Prostate gland (tissue), 2 donors: Measurements from ENCODE around the gene SPAST. TPM values are rescaled to one million over a fixed set of nuclear protein-coding genes. Genes with fewer than 3 reads are reported as not detected.
"Not testable (repeated sequence)": the region's sequence is repeated elsewhere in the genome, so short reads cannot be mapped to it uniquely, and the experiment has no call there.

ENCODE experiments used
- DNase-seq: peaks from one replicate; pipeline ENCODE4 v3.0.0-alpha.2; 2019; ENCODE audit warnings: low spot score
- H3K27ac ChIP-seq, 2 donors: fragments of 200-600 bp; sonication (generic); 2 replicates each; pipeline ENCODE4 v1.5.1; 2017 to 2019
- H3K27me3 ChIP-seq: fragments of 200-600 bp; sonication (generic); replicated peaks from 2 replicates; pipeline ENCODE4 v1.5.1; 2019; ENCODE audit not compliant: insufficient read depth
- H3K36me3 ChIP-seq, 2 donors: fragments of 200-600 bp; sonication (generic); 1 replicate in 1 of 2; 2 replicates in 1 of 2; pipeline versions ENCODE4 v1.5.1 to v1.8.1; 2017 to 2019
- H3K4me1 ChIP-seq: fragments of 200-600 bp; sonication (generic); replicated peaks from 2 replicates; pipeline ENCODE4 v1.5.1; 2019
- H3K4me3 ChIP-seq, 2 donors: fragments of 200-600 bp; sonication (generic); 2 replicates each; pipeline ENCODE4 v1.5.1; 2017 to 2019
- H3K9me3 ChIP-seq: fragments of 200-600 bp; sonication (generic); 2 replicates; pipeline ENCODE4 v1.5.1; 2017
- CTCF ChIP-seq, 4 experiments: fragments of 200-600 bp in 2 of 4; fragments of 450-650 bp in 2 of 4; sonication (generic) in 2 of 4; IDR thresholded peaks; 1 replicate in 3 of 4; 2 replicates in 1 of 4; pipeline ENCODE4 v1.5.1; 2016 to 2019; ENCODE audit warnings: antibody characterized with exemption in 4 of 4, mild to moderate bottlenecking in 2 of 4, moderate library complexity in 2 of 4
- POLR2A ChIP-seq: fragments of 450-650 bp; IDR thresholded peaks from one replicate; pipeline ENCODE4 v1.6.1; 2016; ENCODE audit warnings: antibody characterized with exemption, mild to moderate bottlenecking
- POLR2AphosphoS5 ChIP-seq: sonication (generic); formaldehyde crosslinking; IDR thresholded peaks from one replicate; pipeline ENCODE4 v1.6.1; 2017; ENCODE audit warnings: antibody characterized with exemption
- WGBS: methylation state at CpG from one replicate; pipeline ENCODE4 v1.1.5; 2018; 5-methylcytosine and 5-hydroxymethylcytosine counted together
- intact Hi-C: fragments of 100-400 bp; cut with DNase I; formaldehyde crosslinking; loops from one replicate; pipeline ENCODE4 v1.14.2; 2022
- total RNA-seq, 2 donors: library from RNA; depleted of rRNA; stranded (reverse); fragments of >200 nt; gene quantifications; one replicate each; pipeline ENCODE4 v1.1.0, GENCODE V29; 2016

Gene SPAST, protein sequence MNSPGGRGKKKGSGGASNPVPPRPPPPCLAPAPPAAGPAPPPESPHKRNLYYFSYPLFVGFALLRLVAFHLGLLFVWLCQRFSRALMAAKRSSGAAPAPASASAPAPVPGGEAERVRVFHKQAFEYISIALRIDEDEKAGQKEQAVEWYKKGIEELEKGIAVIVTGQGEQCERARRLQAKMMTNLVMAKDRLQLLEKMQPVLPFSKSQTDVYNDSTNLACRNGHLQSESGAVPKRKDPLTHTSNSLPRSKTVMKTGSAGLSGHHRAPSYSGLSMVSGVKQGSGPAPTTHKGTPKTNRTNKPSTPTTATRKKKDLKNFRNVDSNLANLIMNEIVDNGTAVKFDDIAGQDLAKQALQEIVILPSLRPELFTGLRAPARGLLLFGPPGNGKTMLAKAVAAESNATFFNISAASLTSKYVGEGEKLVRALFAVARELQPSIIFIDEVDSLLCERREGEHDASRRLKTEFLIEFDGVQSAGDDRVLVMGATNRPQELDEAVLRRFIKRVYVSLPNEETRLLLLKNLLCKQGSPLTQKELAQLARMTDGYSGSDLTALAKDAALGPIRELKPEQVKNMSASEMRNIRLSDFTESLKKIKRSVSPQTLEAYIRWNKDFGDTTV
- total RNA-seq = 10 to 100 TPM; 19.4 to 28.1 TPM

- Histone ChIP-seq H3K27me3 (no peaks in the 10 kb centered on the region), H3K36me3 (no peaks in the 10 kb centered on the region), H3K4me3 (peak within 1 kb of the TSS; percentile 88 to 91), H3K4me1 (no peaks in the 10 kb centered on the region), H3K9me3 (no peaks in the 10 kb centered on the region), H3K27ac (peak within 1 kb of the TSS; percentile 89 to 93)
- WGBS = under 1% methylated on average over 78 of the region's 79 CpGs
- intact Hi-C loops = loop anchor here (1.0 kb wide), 1 partner anchor 54 kb away; no protein-coding TSS in a partner anchor
- TF ChIP-seq CTCF (IDR thresholded peaks at IDR 0.05) = peak; percentile 49 to 95 (median 74)
- peak; percentile 94 for TF ChIP-seq POLR2AphosphoS5
- peak; percentile 50 for TF ChIP-seq POLR2A
- peak; percentile 97 for DNase-seq
These were observed at the start of gene SPAST for GRCh38 chr2:32063310-32064020. Gene SPAST, plus strand, starts transcription at chr2:32063556. Its CDS starts 276 bp downstream, at chr2:32063832.

DNA sequence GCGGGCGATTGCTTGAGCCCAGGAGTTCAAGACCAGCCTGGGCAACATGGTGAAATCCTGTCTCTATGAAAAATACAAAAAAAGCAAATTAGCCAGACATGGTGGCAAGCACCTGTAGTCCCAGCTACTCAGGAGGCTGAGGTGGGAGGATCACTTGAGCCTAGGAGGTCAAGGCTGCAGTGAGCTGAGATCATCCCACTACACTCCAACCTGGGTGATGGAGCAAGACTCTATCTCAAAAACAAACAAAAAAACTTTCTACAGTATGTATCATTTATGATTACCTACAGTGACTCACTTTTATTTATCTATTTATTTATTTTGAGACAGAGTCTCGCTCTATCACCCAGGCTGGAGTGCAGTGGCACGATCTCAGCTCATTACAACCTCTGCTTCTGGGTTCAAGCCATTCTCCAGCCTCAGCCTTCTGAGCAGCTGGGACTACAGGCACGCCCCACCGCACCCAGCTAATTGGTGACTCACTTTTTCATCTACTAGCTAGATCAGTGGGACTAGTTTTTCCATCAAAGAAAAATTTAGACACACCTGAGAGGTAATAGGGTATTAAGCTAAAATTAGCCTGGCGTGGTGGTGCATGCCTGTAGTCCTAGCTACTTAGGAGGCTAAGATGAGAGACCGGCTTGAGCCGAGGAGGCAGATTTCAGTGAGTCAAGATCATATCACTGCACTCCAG lies 44.4 kb upstream of the SPAST start:
- H3K36me3 ChIP-seq, H3K4me1 ChIP-seq, H3K9me3 ChIP-seq, DNase-seq, H3K27me3 ChIP-seq, H3K4me3 ChIP-seq, H3K27ac ChIP-seq: not testable (repeated sequence)
- intact Hi-C loops = loop anchor here (10.0 kb wide), 1 partner anchor 784 kb away; the partner anchor contains the start of gene EHD3
- 97% methylated on average over 9 of the region's 9 CpGs for WGBS

DNA sequence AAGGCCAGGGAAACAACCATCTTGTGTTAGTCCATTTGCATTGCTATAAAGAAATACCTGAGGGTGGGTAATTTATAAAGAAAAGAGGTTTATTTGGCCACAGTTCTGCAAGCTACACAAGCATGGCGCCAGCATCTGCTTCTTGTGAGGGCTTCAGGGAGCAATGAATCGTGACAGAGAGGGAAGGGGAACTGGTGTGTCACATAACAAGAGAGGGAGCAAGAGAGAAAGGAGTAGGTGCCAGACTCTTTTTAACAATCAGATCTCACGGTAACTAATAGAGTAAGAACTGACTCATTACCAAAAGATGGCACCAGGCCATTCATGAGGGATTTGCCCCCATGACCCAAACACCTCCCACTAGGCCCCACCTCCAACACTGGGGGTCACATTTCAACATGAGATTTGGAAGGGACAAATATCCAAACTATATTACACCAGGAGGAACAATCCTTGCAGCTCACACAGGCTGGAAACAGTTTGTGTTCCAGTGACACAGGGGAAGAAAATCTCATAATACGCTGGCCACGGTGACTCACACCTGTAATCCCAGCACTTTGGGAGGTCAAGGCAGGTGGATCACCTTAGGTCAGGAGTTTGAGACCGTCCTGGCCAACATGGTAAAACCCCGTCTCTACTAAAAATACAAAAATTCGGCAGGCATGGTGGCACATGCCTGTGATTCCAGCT lies 29.0 kb upstream of the SPAST start:
- H3K9me3 ChIP-seq, H3K27ac ChIP-seq, DNase-seq, H3K27me3 ChIP-seq, H3K4me1 ChIP-seq, H3K4me3 ChIP-seq, H3K36me3 ChIP-seq, intact Hi-C loops: not testable (repeated sequence)
- 88% methylated on average over 8 of the region's 8 CpGs for WGBS

GRCh38 chr2:32039447-32040219 lies 23.7 kb upstream of the SPAST start, which contains the start of gene DPY30:
Gene DPY30, minus strand, starts transcription at chr2:32039805. Its CDS starts 349 bp downstream, at chr2:32039456.
- peak; percentile 78 for TF ChIP-seq POLR2A
- TF ChIP-seq POLR2AphosphoS5 = peak; percentile 95
- TF ChIP-seq CTCF (IDR thresholded peaks at IDR 0.05) = peak in 2 of 4 experiments; percentile 13 to 24
- Histone ChIP-seq H3K9me3 (no peaks in the 10 kb centered on the region), H3K4me3 (peak within 1 kb of the TSS; percentile 82 to 86), H3K27ac (peak within 1 kb of the TSS; percentile 81 to 89), H3K4me1 (no peaks in the 10 kb centered on the region), H3K27me3 (no peaks in the 10 kb centered on the region), H3K36me3 (no peaks in the 10 kb centered on the region)
- WGBS = under 1% methylated on average over 43 of the region's 43 CpGs
- intact Hi-C loops = no loop called here
- peak; percentile 85 for DNase-seq

DNA sequence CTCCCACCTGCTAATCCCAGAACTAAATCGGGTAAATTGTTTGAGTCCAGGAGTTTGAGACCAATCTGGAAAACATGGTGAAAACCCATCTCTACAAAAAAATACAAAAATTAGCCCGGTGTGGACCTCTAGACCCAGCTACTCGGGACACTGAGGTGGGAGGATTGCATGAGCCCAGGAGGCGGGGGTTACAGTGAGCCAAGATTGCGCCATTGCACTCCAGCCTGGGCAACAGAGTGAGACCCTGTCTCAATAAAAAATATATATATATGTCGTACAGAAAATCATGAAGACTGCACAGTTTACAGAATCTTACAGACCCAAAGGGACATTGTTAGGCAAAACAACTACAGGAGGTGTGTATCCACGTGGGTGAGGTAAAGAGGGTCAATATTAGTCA lies 19.8 kb upstream of the SPAST start:
- TF ChIP-seq CTCF (IDR thresholded peaks at IDR 0.05) (no peak), POLR2A (no peak), POLR2AphosphoS5 (no peak)
- intact Hi-C loops = no loop called here
- 78% methylated on average over 7 of the region's 7 CpGs for WGBS
- Histone ChIP-seq H3K4me1 (no peaks in the 10 kb centered on the region), H3K27me3 (no peaks in the 10 kb centered on the region), H3K27ac (no peak overlapping the region), H3K4me3 (no peak overlapping the region), H3K9me3 (no peaks in the 10 kb centered on the region), H3K36me3 (no peaks in the 10 kb centered on the region)
- DNase-seq = no peak
